ENCODE results near the gene FAHD2B.
"Not testable (repeated sequence)": the region's sequence is repeated elsewhere in the genome, so short reads cannot be mapped to it uniquely, and the experiment has no call there.

Gene FAHD2B, protein sequence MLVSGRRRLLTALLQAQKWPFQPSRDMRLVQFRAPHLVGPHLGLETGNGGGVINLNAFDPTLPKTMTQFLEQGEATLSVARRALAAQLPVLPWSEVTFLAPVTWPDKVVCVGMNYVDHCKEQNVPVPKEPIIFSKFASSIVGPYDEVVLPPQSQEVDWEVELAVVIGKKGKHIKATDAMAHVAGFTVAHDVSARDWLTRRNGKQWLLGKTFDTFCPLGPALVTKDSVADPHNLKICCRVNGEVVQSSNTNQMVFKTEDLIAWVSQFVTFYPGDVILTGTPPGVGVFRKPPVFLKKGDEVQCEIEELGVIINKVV

DNA sequence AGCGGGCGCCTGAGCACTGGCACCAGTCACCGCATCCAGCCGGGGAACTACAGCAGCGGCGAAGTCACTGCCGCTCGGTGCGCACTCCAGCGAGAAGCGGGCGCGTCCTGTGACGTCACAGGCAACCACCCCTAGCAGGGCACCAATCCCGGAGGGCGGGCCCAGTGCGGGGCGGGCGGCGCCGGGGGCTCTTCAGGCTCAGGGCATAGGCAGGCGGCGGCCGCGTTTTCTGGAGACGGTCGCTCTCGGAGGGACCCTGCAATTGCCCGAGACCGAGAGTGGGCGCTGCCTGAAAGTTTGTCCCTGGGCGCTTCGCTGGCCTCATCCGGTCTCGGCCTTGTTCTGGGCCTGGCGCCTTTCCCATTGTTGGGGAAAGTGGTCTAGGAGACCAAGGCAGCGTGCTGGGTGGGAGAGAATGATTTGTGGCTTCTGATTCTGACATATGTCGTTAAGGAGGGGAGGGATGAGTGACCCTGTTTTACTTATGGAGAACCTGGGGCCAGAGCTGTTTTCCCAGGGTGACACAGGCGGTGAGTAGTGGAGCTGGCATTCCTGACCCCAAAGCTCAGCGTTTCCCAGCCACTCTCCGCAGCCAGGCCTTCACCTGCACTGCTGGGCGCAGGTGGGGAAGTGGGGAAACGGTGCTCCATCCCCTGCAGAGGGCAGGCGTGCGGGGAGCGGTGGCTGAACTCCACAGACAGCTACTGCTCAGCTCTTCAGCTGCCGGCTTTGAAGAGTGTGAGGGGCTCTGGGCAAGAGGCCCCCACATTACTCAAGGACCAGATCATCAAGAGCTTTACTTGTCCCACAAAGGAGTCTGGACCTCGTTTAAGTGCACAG lies at the start of gene FAHD2B:
TSS of gene FAHD2B (minus strand) at position 111 of the 840 bp plus-strand sequence. CDS start 3,176 bp downstream, outside the sequence.
- peak; percentile 79 for DNase-seq

DNA sequence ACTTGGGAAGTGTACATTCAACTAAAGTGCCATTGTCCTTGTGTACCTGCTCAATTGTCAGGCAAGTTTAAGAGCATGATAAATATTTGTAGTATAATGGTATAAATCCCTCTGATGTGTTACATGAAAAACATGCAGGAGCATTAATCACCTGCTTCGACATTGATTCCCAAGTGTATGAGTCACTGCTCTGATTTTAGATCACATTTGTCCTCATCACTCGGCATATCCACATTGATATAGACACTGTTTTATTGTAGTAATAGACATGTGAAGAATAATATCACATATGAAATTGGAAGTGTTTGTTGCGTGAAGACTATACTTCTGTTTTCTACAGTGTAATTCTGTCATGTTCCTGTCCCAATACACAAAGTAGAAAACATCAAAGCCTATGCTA lies 49.3 kb upstream of the FAHD2B start:
- DNase-seq: not testable (repeated sequence)

DNA sequence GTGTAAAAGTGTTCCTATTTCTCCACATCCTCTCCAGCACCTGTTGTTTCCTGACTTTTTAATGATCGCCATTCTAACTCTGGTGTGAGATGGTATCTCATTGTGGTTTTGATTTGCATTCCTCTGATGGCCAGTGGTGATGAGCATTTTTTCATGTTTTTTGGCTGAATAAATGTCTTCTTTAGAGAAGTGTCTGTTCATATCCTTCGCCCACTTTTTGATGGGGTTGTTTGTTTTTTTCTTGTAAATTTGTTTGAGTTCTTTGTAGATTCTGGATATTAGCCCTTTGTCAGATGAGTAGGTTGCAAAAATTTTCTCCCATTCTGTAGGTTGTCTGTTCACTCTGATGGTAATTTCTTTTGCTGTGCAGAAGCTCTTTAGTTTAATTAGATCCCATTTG lies 34.4 kb upstream of the FAHD2B start:
- not testable (repeated sequence) for DNase-seq

DNA sequence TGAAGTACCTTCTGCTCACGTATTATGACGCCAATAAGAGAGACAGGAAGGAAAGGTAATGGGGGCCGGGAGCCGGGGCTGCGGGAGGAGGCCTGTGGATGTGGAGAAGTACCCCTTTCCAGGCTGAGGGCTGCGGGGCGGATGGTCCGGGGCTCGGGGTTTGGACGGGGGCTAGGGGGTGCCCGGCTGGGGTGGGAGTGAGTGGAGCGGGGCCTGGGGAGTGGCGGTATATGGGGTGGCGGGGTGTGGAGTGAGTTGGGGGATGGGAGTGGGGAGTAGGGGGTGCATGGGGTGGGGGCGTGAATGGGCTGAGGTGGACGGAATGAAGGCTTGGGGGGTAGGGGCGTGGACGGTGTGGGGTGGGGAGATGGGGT lies 19.2 kb upstream of the FAHD2B start:
- DNase-seq: not testable (repeated sequence)

DNA sequence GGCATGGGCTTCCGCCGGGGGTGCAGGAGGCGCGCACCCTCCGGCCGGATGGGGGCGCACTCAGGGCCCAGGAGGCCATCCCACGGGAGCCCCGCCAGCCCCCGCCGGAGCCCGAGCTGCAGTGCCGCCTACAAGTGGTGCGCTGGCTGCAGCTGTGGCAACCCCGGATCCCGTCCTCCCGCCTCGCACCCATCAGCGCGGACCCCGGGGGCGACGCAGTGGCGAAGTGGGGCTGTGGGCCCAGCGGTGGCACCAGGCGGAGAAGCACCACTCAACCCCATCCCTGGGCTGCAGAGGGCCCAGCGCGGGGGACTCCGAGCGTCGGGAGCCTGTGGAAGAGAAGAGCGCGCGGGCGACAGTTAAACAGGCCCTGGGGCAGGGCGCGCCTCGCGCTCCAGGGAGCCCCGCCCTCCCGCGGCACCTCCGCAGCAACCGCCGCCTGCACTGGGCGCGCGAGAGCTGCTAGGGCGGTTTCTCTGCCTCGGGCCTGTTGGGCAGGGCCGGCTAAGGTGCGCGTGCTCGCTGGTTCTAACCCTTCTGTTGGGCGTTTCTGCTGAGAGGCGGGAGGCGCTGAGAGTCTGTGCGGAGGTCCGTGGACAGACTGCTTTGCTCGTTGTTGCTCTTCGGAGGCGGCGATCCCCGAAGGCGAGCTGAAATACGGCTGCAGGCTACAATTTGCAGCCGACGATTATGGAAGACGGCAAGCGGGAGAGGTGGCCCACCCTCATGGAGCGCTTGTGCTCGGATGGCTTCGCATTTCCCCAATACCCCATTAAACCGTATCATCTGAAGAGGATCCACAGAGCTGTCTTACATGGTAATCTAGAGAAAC lies 18.6 kb upstream of the FAHD2B start, which contains the start of gene ANKRD36:
TSS of gene ANKRD36 (plus strand) at position 104 of the 832 bp plus-strand sequence. CDS start at position 691, 587 bp downstream.
- peak; percentile 89 for DNase-seq

DNA sequence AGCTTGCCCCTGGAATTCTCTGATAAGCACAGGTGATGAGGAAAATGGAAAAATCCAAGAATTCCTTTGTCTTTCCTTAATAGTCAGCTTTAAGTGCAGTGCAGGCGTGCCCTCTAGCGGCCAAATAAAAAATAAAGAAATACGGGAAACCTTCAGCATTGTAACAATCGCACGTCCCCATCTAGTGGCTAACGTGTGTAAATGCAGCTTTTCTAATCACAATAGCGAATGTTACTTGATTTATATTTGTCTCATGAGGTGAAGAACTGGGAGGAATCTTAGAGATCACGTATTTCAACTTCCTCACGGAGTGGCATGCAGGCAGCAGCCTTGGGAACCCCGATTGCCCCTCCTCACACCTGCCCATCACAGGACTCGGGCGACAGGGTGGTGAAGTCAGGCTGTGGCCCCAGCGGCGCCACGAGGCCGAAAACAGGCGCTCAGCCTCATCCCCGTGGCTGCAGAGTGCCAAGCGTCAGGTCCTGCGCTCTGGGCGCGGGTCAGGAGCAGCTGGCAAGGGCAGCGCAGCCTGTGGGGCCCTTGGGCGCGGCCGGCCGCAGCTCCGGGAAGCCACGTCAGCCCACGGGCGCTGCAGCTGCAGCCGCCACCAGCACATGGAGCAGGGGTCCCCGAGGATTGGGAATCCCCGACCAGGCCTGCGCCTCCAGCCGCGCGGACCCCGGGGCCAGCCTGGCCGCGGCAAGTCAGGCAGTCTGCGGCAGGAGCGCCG lies 17.8 kb upstream of the FAHD2B start:
- peak; percentile 80 for DNase-seq

DNA sequence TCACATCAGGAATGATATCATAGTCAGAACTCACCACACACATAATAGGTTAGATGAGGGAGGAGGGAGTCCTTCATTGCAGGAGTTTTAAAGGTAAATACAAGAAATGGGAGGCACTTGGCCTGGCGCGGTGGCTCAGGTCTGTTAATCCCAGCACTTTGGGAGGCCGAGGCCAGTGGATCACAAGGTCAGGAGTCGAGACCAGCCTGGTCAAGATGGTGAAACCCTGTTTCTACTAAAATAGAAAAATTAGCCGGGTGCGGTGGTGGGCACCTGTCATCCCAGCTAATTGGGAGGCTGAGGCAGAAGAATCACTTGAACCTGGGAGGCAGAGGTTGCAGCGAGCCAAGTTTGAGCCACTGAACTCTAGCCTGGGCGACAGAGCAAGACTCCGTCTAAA lies 16.6 kb upstream of the FAHD2B start:
- DNase-seq: not testable (repeated sequence)

DNA sequence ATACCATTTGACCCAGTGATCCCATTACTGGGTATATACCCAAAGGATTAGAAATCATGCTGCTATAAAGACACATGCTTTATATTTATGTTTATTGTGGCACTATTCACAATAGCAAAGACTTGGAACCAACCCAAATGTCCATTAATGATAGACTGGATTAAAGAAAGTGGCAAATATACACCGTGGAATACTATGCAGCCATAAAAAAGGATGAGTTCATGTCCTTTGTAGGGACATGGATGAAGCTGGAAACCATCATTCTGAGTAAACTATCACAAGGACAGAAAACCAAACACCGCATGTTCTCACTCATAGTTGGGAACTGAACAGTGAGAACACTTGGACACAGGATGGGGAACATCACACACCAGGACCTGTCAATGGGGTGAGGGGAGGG lies 12.2 kb upstream of the FAHD2B start:
- DNase-seq: not testable (repeated sequence)

DNA sequence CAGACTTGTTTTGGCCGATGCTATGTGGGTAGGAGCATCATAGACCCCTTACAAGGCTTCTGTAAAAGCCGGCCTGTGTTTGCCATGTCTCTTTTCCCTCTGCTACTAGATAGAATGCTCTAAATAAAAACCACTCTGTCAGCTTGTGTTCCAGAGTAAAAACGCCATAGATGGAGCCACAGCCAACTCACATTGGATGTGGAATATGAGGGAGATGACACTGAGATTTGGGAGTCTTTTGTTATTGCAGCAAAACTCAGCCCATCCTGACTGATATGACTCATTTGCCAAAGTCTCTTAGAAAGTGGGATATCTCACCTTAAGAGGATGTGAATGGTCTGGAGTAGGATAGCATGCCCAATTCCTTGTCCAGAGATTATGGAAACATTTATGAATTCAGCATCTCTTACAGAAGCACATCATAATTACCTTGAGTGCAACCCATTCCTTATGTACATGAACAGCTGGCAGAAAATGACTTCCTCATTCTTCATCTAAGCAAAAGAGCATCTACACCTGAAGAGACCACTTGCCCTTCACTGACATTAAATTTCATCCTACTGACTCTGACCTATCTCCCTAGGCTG lies 4.2 kb upstream of the FAHD2B start:
- DNase-seq: not testable (repeated sequence)

DNA sequence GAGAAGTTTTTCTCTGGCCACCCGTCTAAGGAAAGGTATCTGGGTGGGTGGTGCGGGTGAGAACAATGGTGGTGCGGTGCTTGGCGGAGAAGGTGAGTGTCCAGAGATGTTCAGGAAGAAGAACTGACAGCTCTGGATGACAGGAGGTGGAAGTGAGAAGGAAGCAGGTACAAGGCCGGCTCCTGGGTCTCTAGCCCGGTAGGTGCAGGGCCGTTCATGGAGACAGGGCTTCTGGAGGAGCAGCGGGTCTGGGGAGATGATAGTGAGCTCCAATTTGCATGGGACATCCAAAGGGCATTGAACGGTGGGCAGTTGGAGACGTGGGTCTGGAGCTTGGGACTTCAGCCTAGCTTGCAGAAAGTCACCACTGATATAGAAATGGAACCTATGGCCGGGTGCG lies 979 bp upstream of the FAHD2B start:
- no peak for DNase-seq

DNA sequence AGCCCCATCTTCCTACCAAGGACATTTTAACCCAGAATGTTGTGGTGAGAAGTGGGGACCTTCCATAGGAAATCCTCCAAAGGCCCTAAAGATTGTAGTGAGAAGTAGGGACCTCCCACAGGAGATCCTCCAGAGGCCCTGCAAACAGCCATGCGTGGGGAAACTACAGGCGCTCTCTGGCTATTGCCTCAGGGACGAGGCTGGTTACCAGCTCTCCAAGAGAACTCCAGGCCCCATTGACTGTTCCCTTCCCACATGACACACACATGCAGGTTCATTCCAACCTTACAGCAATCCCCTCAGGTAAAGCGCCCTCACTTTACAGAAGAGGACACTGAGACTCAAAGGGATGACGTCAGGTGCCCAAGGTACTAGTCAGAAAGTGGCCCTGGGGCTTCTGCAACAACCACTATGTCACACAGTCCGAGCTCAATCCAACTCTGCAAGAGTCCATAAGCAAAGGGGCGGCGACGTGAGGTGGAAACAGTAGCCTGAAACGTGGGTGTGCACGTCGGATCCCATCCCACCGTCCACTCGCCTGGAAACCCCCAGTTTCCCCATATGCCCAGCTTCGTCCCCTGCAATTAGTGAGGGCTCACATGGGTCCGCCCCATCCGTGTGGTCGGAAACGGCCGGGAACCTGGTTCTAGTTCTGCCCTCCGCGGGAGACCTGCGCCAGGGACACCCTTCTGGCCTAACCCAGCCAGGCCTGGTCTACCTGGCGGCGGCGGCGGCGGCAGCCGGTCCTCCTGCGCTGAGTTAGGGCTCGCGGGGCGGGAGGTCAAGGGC lies 505 bp downstream of the FAHD2B start:
- DNase-seq: not testable (repeated sequence)

DNA sequence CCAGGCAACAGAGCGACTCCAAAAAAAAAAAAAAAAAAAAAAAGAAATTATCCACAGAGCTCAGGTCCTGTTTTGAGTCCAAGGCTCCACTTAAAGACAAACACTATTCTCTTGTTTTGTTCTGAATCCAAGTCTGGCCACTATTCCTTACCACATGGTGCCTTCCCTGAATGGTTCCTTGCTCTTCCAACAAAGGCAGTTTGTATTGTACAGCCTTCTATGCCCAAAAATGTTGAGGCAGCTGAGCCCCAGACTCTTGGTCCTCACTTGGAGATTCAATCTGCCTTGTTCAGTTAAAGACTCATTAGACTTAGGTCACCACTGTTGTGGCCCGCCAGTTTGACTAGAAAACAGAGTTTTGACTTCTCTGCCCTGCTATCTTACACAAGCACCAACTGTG lies 1.7 kb downstream of the FAHD2B start:
- not testable (repeated sequence) for DNase-seq

DNA sequence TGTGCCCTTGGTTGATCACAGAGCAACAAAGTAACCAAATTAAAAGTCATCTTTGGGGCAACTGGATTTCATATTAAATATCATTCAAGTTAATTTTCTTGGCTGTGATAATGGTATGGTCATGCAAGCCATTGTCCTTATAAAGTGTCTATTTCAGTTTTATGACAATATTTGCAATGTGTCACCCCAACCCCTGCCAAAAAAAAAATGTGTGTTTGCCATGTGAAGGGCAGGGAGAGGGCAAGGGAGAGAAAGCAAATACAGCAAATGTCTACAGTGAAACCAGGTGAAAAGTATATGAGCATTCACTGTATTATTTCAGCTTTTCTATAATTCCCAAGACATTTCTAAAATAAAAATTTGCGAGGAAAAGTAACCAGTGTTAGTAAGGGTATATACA lies 6.0 kb downstream of the FAHD2B start:
- DNase-seq: not testable (repeated sequence)

DNA sequence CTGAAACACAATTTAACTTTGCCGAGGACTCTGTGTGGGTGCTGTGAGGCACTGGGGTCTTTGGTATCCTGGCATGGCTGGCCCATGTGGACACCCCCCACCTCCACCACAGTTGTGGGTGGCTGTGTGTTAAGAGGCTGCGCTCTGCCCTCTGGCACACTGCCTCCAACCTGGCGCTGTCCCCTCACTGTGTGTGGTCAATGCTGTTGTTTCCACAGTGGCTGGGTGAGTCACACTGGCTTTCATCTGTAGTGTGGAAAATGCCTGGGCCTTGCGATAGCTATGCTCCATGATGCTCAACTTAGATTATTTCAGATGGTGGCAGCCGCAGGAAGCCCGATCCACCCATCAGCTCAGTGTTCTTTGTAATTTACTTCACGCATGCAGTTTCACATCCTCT lies 9.6 kb downstream of the FAHD2B start:
- DNase-seq: not testable (repeated sequence)

DNA sequence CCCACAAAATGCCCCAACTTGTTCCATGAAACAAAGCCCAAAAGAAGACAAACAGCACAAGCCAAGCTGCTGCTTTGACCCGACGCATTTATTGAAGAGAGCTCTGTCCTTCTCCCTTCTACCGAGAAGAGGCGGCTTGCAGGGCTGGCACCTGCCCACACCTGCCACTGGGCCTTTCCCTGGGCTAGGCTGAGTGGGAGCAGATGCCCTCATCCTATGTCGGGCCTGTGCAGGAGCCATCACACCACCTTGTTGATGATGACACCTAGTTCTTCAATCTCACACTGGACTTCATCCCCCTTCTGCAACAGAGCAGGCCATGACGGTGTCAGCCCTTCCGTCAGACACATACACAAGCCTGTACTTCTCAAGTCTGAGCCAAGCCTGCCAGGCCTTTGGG lies 11.2 kb downstream of the FAHD2B start:
- DNase-seq: not testable (repeated sequence)

DNA sequence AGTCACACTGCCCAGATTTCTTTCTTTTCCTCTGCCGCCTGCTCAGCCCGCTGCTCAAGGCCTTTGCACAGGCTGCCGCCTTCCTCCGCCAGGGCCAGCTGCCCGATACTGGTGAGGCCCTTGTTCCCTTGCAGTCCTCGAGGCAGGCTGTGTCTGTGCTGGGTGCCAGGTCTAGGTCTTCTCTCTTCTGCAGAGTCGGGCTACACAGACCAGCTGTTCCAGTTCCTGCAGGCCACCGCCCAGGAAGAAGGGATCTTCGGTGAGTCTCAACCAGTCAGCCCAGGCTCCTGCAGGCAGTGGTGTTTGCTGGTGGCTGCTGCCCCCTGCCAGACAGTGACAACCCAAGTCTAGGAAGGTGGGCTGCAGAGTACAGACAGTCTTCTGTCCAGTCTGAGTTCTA lies 12.5 kb downstream of the FAHD2B start:
- not testable (repeated sequence) for DNase-seq

DNA sequence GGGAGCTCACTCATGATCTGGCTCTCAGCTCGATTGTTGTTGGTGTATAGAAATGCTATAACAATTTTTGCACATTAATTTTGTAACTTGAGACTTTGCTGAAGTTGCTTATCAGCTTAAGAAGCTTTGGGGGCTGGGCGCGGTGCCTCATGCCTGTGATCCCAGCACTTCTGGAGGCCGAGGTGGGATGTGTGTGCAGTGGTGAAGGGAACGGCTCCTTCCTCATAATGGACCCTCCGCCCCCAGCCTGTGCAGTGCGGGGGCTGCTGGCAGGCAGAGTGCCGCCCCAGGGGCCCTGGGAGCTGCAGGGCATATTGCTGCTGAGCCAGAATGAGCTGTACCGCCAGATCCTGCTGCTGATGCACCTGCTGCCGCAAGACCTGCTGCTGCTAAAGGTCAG lies 13.8 kb downstream of the FAHD2B start:
- DNase-seq: not testable (repeated sequence)

DNA sequence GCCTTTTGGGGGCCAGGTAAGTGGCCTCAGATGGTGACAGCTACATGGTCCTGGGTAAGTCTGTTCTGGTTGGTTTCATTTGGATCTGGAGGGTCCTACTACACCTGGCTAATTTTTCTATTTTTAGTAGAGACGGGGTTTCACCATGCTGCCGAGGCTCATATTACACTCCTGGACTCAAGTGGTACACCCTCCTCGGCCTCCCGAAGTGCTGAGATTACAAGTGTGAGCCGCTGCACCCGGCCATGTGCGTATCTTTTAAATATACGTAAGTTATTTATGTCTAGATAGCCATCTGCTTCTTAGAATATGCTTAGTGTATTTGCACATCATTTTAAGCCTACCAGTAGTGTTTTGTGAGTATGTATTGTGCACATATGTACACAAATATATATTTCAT lies 17.5 kb downstream of the FAHD2B start:
- DNase-seq: not testable (repeated sequence)

DNA sequence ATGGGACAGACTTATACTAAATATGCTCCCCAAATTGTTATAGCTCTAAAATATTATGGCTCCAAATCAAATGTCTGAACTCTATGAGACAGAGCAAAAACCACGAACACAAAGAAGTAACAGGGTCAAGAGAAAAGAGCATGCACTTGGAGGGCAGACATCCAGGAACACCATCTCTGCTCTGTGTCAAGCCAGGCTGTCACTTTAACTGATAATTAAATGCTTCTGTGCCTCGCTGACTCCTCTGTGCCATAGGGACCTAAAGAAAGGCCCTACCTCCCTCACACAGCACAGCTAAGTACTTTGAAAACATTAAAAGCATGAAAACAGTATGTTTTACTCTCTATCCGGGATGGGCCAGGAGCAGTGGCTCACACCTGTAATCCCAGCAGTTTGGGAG lies 23.8 kb downstream of the FAHD2B start:
- DNase-seq: not testable (repeated sequence)

DNA sequence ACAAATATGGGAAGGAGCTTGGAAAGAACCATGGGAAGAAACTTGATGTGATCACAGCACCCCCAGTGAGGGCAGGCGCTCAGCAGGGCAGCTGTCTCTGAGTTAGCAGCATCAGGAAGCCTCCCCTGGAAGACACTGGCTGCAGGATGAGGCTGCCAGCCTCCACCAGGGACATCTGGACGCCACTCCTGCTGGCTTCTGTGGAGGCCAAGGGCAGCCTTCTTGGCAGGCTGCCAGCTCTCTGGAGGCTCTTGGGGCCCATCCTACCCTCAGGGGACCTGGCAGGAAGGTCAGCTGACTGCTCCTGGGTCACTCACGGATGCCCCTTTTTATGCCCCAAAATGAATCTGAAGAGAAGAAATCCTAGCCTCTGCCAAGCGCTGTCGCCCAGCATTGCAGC lies 26.0 kb downstream of the FAHD2B start:
- DNase-seq: not testable (repeated sequence)

DNA sequence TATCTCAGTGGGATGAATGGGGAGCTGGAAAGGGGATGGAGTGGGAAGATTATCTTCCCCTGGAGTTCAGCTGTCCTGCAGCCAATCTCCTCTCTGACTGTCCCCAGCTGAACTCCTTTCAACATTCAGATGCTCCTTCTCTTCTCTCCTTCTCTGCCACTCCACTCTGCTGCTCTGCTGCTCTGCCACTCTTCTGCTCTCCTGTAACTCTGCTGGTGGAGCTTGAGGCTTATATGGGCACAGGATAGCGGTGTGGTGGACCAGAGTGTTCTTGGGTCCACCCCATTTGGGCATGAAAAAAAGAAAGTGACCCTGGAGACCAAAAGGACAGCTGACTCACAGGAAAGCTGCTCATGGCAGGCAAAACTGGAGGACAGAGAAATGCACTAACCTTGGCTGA lies 26.6 kb downstream of the FAHD2B start:
- DNase-seq: no peak

All from right forelimb (tissue), 1 donor.